HepG2 (cell line): ENCODE results near the gene CALM1.

ENCODE experiments used
- CTCF ChIP-seq: sonication (generic); formaldehyde crosslinking; IDR thresholded peaks from 2 replicates; pipeline ENCODE4 v1.5.0; 2020; ENCODE audit warnings: mild to moderate bottlenecking, missing genetic modification reagents, moderate library complexity
- FOXC1 ChIP-seq: sonication (generic); formaldehyde crosslinking; IDR thresholded peaks from 2 replicates; pipeline ENCODE4 v1.8.0; 2022; ENCODE audit warnings: mild to moderate bottlenecking, missing genetic modification reagents, borderline replicate concordance
- HDAC2 ChIP-seq: sonication (generic); formaldehyde crosslinking; IDR thresholded peaks from 2 replicates; pipeline ENCODE4 v1.4.0; 2020; ENCODE audit warnings: missing genetic modification reagents
- HMGXB4 ChIP-seq, 2 experiments: sonication (generic) in 1 of 2; formaldehyde crosslinking in 1 of 2; IDR thresholded peaks; 2 replicates each; pipeline versions ENCODE4 v1.4.0 to v1.6.1; 2018 to 2020; ENCODE audit warnings: missing genetic modification reagents in 2 of 2, borderline replicate concordance in 1 of 2, low read depth in 1 of 2, mild to moderate bottlenecking in 1 of 2, missing biosample characterization in 1 of 2
- IRF2 ChIP-seq: IDR thresholded peaks from 2 replicates; pipeline ENCODE4 v1.6.1; 2018; ENCODE audit warnings: missing genetic modification reagents, missing compliant biosample characterization
- MAFK ChIP-seq, 2 experiments: IDR thresholded peaks in 1 of 2; conservative IDR thresholded peaks in 1 of 2; 2 replicates each; pipeline ENCODE4 v1.6.1; 2011; ENCODE audit warnings: improper control_type of control experiment in 2 of 2, low read length in 2 of 2
- MYC ChIP-seq: sonication (generic); formaldehyde crosslinking; IDR thresholded peaks from 2 replicates; pipeline ENCODE4 v1.9.0; 2021; ENCODE audit warnings: missing genetic modification reagents, borderline replicate concordance
- NFE2 ChIP-seq: sonication (generic); formaldehyde crosslinking; IDR thresholded peaks from 2 replicates; pipeline ENCODE4 v1.4.0; 2020; ENCODE audit warnings: missing genetic modification reagents
- NFE2L2 ChIP-seq: fragments of 150-350 bp; IDR thresholded peaks from 2 replicates; pipeline ENCODE4 v1.6.1; 2014; ENCODE audit warnings: low read length
- RELA ChIP-seq: sonication (generic); formaldehyde crosslinking; IDR thresholded peaks from 2 replicates; pipeline ENCODE4 v1.4.0; 2020; ENCODE audit warnings: missing genetic modification reagents
- TOE1 ChIP-seq: sonication (generic); formaldehyde crosslinking; IDR thresholded peaks from 2 replicates; pipeline ENCODE4 v1.4.0; 2020; ENCODE audit warnings: mild to moderate bottlenecking, missing genetic modification reagents
- ZNF24 ChIP-seq: fragments of 450-650 bp; IDR thresholded peaks from 2 replicates; pipeline ENCODE4 v1.6.1; 2017; ENCODE audit warnings: antibody characterized with exemption, mild to moderate bottlenecking
- ZNF549 ChIP-seq: sonication (generic); formaldehyde crosslinking; IDR thresholded peaks from 2 replicates; pipeline ENCODE4 v1.5.0; 2020; ENCODE audit warnings: missing genetic modification reagents
- ZNF558 ChIP-seq: sonication (generic); formaldehyde crosslinking; IDR thresholded peaks from 2 replicates; pipeline ENCODE4 v1.9.0; 2022; ENCODE audit warnings: mild to moderate bottlenecking, missing genetic modification reagents, borderline replicate concordance

- TF ChIP-seq MAFK (conservative IDR thresholded peaks at IDR 0.05 in 1 of 2, IDR thresholded peaks at IDR 0.05 in 1 of 2; ENCODE audit: low read length in 2 of 2) (peak; percentile 100), ZNF24 (no peak), HMGXB4 (CRISPR knock-in tag; IDR thresholded peaks at IDR 0.05; ENCODE audit: borderline replicate concordance in 1 of 2, low read depth in 1 of 2) (no peak), CTCF (CRISPR knock-in tag) (no peak), NFE2L2 (peak; percentile 95), ZNF549 (CRISPR knock-in tag) (no peak), RELA (CRISPR knock-in tag) (no peak), ZNF558 (no peak), FOXC1 (CRISPR knock-in tag) (no peak), IRF2 (CRISPR knock-in tag) (no peak), NFE2 (CRISPR knock-in tag) (0 out of 2 replicates have a peak, but pooled peaks have one; percentile 70), HDAC2 (CRISPR knock-in tag) (no peak), TOE1 (CRISPR knock-in tag) (no peak), MYC (CRISPR knock-in tag) (no peak)
These were observed 8.4 kb upstream of the CALM1 start for GRCh38 chr14:90388437-90388836.
